Lower lobe of right lung (tissue), 2 donors: ENCODE measurements around the gene SLC28A2. TPM values are rescaled to one million over a fixed set of nuclear protein-coding genes. Genes with fewer than 3 reads are reported as not detected.
"Not testable (repeated sequence)": the region's sequence is repeated elsewhere in the genome, so short reads cannot be mapped to it uniquely, and the experiment has no call there.

Source experiments
- ATAC-seq, 2 donors: fragments of 200-7000 bp; cut with Tn5 transposase; one replicate each; pipeline ENCODE4 v1.9.1; 2020 to 2022; ENCODE audit warnings: mild to moderate bottlenecking in 2 of 2, moderate library complexity in 2 of 2
- DNase-seq: peaks from one replicate; pipeline ENCODE4 v3.0.0-alpha.2; 2020
- H3K27ac ChIP-seq: fragments of 200-600 bp; one replicate; pipeline ENCODE4 v1.8.0; 2022
- H3K27me3 ChIP-seq: fragments of 200-600 bp; one replicate; pipeline ENCODE4 v1.8.0; 2022; ENCODE audit warnings: low read depth
- H3K36me3 ChIP-seq: fragments of 200-600 bp; one replicate; pipeline ENCODE4 v1.8.0; 2022; ENCODE audit warnings: mild to moderate bottlenecking
- H3K4me1 ChIP-seq: fragments of 200-600 bp; one replicate; pipeline ENCODE4 v1.8.0; 2022
- H3K4me3 ChIP-seq: fragments of 200-600 bp; one replicate; pipeline ENCODE4 v1.8.0; 2022; ENCODE audit warnings: mild to moderate bottlenecking
- H3K9me3 ChIP-seq: fragments of 200-600 bp; one replicate; pipeline ENCODE4 v1.8.0; 2022
- CTCF ChIP-seq: fragments of 200-600 bp; IDR thresholded peaks from one replicate; pipeline ENCODE4 v1.8.0; 2022; ENCODE audit warnings: antibody characterized with exemption, mild to moderate bottlenecking
- intact Hi-C: fragments of 100-400 bp; cut with DNase I; formaldehyde crosslinking; loops from one replicate; pipeline ENCODE4 v1.11.0; 2022
- total RNA-seq: library from RNA; stranded (reverse); fragmentation: NEBNext Ultra II Directional; extraction: Animal tissue kit (Norgen Biotek cat#: 25700); gene quantifications from one replicate; pipeline ENCODE4 v1.2.1, GENCODE V29; 2021
- donor health status: DM: no; HTN: yes; CAD: no; lungs with severe emphysema.

The SLC28A2 gene
- total RNA-seq, 1 donor from 2014 or later, result 0.21 TPM

- peaks cover 13% of the 10 kb centered on the region for H3K27me3 ChIP-seq
- no peak overlapping the region for H3K27ac ChIP-seq
- DNase-seq (no peak), ATAC-seq (no peak)
- H3K4me1 ChIP-seq, result no peaks in the 10 kb centered on the region
- no peaks in the 10 kb centered on the region for H3K9me3 ChIP-seq
- H3K36me3 ChIP-seq, result no peaks in the 10 kb centered on the region
- intact Hi-C loops, result no loop called here
- no peak for TF ChIP-seq CTCF
- H3K4me3 ChIP-seq, result no peak overlapping the region
These were observed 33.4 kb downstream of the SLC28A2 start for GRCh38 chr15:45285413-45285812.

- H3K27ac ChIP-seq, result no peak overlapping the region
- ATAC-seq, result no peak
- intact Hi-C loops, result no loop called here
- no peaks in the 10 kb centered on the region for H3K9me3 ChIP-seq
- no peak for TF ChIP-seq CTCF
- no peak for DNase-seq
- H3K4me3 ChIP-seq, result no peak overlapping the region
- no peaks in the 10 kb centered on the region for H3K4me1 ChIP-seq
- H3K36me3 ChIP-seq, result no peaks in the 10 kb centered on the region
- H3K27me3 ChIP-seq, result peaks cover 13% of the 10 kb centered on the region
These were observed 35.4 kb downstream of the SLC28A2 start for GRCh38 chr15:45287390-45287956.

DNA sequence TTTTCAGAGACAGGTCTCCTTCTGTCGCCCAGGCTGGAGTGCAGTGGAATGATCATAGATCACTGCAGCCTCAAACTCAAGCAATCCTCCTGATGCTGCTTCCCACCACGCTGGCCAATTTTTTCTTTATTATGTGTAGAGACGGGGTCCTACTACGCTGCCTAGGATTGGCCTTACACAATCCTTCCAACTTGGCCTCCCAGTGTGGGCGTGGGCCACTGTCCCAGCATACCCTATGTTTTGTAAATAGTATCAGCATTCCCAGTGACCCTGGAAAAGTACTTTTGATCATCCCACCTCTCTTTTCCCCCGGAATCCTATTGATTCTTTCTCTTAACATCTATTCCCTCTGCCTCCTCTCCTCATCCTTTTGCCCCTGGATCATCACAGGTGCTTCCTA, 36.9 kb downstream of the SLC28A2 start:
- no peak for TF ChIP-seq CTCF
- H3K9me3 ChIP-seq, result no peaks in the 10 kb centered on the region
- no peaks in the 10 kb centered on the region for H3K4me1 ChIP-seq
- H3K4me3 ChIP-seq, result no peak overlapping the region
- peaks cover 13% of the 10 kb centered on the region for H3K27me3 ChIP-seq
- no peak overlapping the region for H3K27ac ChIP-seq
- DNase-seq, result no peak
- no peak for ATAC-seq
- no peaks in the 10 kb centered on the region for H3K36me3 ChIP-seq
- intact Hi-C loops, result no loop called here

DNA sequence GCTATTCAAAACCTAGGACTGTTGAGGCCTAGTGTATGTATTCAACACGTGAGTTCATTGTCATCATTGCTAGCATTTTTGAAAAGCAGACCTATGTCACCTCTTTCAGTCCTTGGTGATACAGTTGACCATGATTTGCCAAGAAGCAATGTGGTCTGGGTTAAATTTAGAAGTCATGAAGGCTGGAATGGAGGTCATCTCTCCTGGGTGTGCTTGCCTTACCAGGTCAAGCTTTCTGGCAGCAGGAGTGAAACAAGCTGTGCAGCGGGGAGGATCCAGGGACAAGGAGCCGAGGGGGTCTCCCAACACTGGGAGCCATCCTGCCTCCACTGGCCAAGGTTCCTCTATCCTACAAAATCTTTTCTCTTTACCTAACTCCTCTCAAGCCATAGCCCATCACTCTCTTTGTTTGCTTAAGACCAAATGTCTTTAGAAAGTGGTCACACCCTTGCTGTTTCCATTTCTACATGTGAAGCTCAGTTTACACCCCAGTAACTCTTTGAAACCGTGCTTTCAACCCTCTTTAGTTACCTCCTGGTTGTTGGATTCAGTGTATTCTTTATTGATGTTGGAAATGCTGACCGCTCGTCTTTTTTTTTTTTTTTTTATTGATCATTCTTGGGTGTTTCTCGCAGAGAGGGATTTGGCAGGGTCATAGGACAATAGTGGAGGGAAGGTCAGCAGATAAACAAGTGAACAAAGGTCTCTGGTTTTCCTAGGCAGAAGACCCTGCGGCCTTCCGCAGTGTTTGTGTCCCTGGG, 40.0 kb downstream of the SLC28A2 start:
- H3K36me3 ChIP-seq, result no peaks in the 10 kb centered on the region
- no peaks in the 10 kb centered on the region for H3K4me1 ChIP-seq
- intact Hi-C loops, result no loop called here
- peaks cover 7% of the 10 kb centered on the region for H3K27me3 ChIP-seq
- no peak overlapping the region for H3K4me3 ChIP-seq
- DNase-seq (no peak), ATAC-seq (no peak)
- no peak overlapping the region for H3K27ac ChIP-seq
- H3K9me3 ChIP-seq, result no peaks in the 10 kb centered on the region
- TF ChIP-seq CTCF, result no peak

DNA sequence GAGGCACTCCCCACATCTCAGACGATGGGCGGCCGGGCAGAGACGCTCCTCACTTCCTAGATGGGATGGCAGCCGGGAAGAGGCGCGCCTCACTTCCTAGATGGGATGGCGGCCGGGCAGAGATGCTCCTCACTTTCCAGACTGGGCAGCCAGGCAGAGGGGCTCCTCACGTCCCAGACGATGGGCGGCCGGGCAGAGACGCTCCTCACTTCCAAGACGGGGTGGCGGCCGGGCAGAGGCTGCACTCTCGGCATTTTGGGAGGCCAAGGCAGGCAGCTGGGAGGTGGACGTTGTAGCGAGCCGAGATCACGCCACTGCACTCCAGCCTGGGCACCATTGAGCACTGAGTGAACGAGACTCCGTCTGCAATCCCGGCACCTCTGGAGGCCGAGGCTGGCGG, 41.3 kb downstream of the SLC28A2 start:
- H3K27me3 ChIP-seq, H3K4me3 ChIP-seq, DNase-seq, H3K9me3 ChIP-seq, ATAC-seq, H3K4me1 ChIP-seq, intact Hi-C loops, H3K36me3 ChIP-seq, H3K27ac ChIP-seq: not testable (repeated sequence)

DNA sequence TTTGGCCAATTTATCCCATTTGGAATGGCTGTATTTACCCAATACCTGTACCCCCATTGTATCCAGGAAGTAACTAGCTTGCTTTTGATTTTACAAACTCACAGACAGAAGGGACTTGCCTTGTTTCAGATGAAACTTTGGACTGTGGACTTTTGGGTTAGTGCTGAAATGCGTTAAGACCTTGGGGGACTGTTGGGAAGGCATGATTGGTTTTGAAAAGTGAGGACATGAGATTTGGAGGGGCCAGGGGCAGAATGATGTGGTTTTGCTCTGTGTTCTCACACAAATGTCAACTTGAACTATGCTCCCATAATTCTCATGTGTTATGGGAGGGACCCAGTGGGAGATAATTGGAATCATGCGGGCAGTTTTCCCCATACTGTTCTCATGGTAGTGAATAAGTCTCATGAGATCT, 46.9 kb downstream of the SLC28A2 start:
- H3K4me1 ChIP-seq, H3K27me3 ChIP-seq, H3K36me3 ChIP-seq, intact Hi-C loops, H3K4me3 ChIP-seq, DNase-seq, ATAC-seq, H3K27ac ChIP-seq, H3K9me3 ChIP-seq: not testable (repeated sequence)
